Mammary epithelial cell (primary cell): ENCODE data around the gene NID1.

Experiments used
- CTCF ChIP-seq, 2 donors: IDR thresholded peaks in 1 of 2; conservative IDR thresholded peaks in 1 of 2; 2 replicates each; pipeline ENCODE4 v1.5.1; 2011 to 2012; ENCODE audit warnings: inconsistent platforms in 2 of 2, low read length in 2 of 2, mild to moderate bottlenecking in 2 of 2, control low read depth in 1 of 2, low read depth in 1 of 2; ENCODE audit not compliant: insufficient read depth in 1 of 2; ENCODE audit errors: extremely low read depth in 1 of 2
- EZH2 ChIP-seq: IDR thresholded peaks from 2 replicates; pipeline ENCODE4 v1.6.1; 2012; ENCODE audit warnings: low read length, inconsistent platforms, borderline replicate concordance

- TF ChIP-seq CTCF (conservative IDR thresholded peaks at IDR 0.05 in 1 of 2, IDR thresholded peaks at IDR 0.05 in 1 of 2; ENCODE audit: extremely low read depth in 1 of 2, insufficient read depth in 1 of 2, low read depth in 1 of 2, low read length in 2 of 2) (peak in 1 of 2 donors; percentile 5), EZH2 (no peak)
Measured at GRCh38 chr1:235960809-235961208, 104.1 kb downstream of the NID1 start.
